PFSK-1 (cell line): ENCODE results near the gene RP2.

Source experiments
- FOXP2 ChIP-seq: optimal IDR thresholded peaks from 2 replicates; pipeline ENCODE3; 2011; ENCODE audit warnings: borderline replicate concordance, control low read depth, inconsistent platforms; ENCODE audit not compliant: insufficient read depth; ENCODE audit errors: extremely low read length, extremely low read depth
- POLR2AphosphoS5 ChIP-seq: IDR thresholded peaks from 2 replicates; pipeline ENCODE4 v1.6.1; 2012; ENCODE audit warnings: low read depth, mild to moderate bottlenecking, control low read depth, low read length, moderate library complexity
- SIN3A ChIP-seq: IDR thresholded peaks from 2 replicates; pipeline ENCODE4 v1.6.1; 2012; ENCODE audit warnings: mild to moderate bottlenecking, low read length, moderate library complexity, borderline replicate concordance; ENCODE audit not compliant: insufficient read depth
- TAF1 ChIP-seq: IDR thresholded peaks from 2 replicates; pipeline ENCODE4 v1.6.1; 2012; ENCODE audit warnings: low read length, control low read depth, borderline replicate concordance; ENCODE audit not compliant: insufficient read depth
- TF ChIP-seq, protein P1 (sequence below), 2 experiments: IDR thresholded peaks; 2 replicates each; pipeline versions ENCODE4 v1.6.1 to v1.8.0; 2011 to 2012; ENCODE audit warnings: low read depth in 2 of 2, low read length in 2 of 2, control low read depth in 1 of 2, inconsistent platforms in 1 of 2, mild to moderate bottlenecking in 1 of 2, moderate library complexity in 1 of 2; ENCODE audit not compliant: insufficient read depth in 1 of 2

DNA sequence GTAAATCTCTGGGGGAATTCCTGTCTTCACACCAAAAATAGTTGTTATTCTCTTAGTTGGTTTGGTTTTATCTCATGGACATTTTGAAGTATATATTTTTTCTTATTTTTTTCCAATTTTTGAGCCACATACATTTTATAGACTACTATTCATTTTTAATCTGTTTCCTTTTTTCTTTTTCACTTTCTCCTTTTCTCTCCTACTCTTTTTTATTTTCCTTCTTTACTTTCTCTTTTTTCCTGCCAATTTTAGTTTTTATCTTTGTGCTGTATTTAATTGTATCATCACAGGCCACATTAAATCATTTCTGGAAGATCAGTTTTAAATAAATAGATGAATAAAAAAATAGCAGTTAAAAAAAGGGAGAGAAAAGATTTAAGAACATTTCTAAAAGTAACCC lies 61.4 kb downstream of the RP2 start:
- TF ChIP-seq POLR2AphosphoS5, result no peak
- TF ChIP-seq SIN3A, result no peak
- TF ChIP-seq, protein P1, sequence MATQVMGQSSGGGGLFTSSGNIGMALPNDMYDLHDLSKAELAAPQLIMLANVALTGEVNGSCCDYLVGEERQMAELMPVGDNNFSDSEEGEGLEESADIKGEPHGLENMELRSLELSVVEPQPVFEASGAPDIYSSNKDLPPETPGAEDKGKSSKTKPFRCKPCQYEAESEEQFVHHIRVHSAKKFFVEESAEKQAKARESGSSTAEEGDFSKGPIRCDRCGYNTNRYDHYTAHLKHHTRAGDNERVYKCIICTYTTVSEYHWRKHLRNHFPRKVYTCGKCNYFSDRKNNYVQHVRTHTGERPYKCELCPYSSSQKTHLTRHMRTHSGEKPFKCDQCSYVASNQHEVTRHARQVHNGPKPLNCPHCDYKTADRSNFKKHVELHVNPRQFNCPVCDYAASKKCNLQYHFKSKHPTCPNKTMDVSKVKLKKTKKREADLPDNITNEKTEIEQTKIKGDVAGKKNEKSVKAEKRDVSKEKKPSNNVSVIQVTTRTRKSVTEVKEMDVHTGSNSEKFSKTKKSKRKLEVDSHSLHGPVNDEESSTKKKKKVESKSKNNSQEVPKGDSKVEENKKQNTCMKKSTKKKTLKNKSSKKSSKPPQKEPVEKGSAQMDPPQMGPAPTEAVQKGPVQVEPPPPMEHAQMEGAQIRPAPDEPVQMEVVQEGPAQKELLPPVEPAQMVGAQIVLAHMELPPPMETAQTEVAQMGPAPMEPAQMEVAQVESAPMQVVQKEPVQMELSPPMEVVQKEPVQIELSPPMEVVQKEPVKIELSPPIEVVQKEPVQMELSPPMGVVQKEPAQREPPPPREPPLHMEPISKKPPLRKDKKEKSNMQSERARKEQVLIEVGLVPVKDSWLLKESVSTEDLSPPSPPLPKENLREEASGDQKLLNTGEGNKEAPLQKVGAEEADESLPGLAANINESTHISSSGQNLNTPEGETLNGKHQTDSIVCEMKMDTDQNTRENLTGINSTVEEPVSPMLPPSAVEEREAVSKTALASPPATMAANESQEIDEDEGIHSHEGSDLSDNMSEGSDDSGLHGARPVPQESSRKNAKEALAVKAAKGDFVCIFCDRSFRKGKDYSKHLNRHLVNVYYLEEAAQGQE (IDR thresholded peaks at IDR 0.05; ENCODE audit: insufficient read depth in 1 of 2, low read depth in 2 of 2, low read length in 2 of 2), result no peak
- no peak for TF ChIP-seq TAF1
- no peak for TF ChIP-seq FOXP2
